GM12873 (cell line): ENCODE measurements around the gene HIPK4.

Source experiments
- TF ChIP-seq, protein P1 (sequence below): IDR thresholded peaks from 2 replicates; pipeline ENCODE4 v1.5.1; 2012; ENCODE audit warnings: low read depth, mild to moderate bottlenecking, moderate library complexity, low read length, control low read depth; ENCODE audit not compliant: insufficient read depth; ENCODE audit errors: missing control alignments

The HIPK4 gene

DNA sequence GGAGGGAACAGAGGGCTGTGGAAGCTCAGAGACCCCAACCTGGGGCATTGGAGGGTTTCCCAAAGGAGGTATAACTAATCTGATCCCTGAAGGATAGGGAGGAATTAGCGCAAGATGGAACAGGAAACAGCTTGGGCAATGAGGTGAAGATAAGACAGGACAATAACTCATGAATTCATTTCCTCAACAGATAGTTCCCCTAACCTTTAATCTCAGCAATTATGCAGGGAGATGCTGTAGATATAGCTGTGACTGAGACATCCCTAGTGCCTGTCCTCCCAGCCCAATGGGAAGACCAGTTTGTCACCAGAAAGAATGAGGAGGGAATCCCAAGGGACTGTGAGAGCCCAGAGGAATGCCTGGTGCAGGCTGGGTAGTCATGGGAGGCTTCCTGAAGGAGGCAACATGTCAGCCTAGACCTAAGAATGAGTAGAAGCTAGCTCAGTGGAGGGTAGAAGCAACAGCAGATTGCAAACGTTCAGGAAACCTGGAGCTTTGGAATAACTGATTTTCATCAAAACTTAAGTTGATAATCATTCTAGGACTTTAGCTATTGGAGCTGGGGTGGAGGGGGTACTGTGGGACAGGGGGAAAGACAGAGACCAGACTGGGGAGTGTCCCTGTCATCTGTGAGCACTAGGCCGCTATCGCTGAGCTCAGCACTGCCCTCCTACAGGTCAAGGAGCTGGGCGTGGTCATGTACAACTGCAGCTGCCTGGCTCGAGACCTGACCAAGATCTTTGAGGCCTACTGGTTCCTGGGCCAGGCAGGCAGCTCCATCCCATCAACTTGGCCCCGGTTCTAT lies 18.8 kb downstream of the HIPK4 start:
- TF ChIP-seq, protein P1, sequence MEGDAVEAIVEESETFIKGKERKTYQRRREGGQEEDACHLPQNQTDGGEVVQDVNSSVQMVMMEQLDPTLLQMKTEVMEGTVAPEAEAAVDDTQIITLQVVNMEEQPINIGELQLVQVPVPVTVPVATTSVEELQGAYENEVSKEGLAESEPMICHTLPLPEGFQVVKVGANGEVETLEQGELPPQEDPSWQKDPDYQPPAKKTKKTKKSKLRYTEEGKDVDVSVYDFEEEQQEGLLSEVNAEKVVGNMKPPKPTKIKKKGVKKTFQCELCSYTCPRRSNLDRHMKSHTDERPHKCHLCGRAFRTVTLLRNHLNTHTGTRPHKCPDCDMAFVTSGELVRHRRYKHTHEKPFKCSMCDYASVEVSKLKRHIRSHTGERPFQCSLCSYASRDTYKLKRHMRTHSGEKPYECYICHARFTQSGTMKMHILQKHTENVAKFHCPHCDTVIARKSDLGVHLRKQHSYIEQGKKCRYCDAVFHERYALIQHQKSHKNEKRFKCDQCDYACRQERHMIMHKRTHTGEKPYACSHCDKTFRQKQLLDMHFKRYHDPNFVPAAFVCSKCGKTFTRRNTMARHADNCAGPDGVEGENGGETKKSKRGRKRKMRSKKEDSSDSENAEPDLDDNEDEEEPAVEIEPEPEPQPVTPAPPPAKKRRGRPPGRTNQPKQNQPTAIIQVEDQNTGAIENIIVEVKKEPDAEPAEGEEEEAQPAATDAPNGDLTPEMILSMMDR: no peak

DNA sequence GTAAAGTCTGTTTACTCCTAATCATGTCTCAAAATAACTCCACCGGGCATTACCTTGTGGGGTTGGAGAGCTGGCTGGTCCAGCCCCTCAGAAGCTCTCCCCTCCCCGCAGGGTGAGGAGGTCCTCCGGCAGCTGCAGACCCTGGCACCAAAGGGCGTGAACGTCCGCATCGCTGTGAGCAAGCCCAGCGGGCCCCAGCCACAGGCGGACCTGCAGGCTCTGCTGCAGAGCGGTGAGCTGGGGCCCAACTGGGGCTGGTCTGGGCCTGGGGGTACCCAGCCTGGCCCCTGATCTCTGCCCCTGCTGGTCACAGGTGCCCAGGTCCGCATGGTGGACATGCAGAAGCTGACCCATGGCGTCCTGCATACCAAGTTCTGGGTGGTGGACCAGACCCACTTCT lies 20.2 kb downstream of the HIPK4 start:
- TF ChIP-seq, protein P1: no peak

- TF ChIP-seq, protein P1: no peak
These were observed 22.2 kb downstream of the HIPK4 start for GRCh38 chr19:40367577-40368434.

DNA sequence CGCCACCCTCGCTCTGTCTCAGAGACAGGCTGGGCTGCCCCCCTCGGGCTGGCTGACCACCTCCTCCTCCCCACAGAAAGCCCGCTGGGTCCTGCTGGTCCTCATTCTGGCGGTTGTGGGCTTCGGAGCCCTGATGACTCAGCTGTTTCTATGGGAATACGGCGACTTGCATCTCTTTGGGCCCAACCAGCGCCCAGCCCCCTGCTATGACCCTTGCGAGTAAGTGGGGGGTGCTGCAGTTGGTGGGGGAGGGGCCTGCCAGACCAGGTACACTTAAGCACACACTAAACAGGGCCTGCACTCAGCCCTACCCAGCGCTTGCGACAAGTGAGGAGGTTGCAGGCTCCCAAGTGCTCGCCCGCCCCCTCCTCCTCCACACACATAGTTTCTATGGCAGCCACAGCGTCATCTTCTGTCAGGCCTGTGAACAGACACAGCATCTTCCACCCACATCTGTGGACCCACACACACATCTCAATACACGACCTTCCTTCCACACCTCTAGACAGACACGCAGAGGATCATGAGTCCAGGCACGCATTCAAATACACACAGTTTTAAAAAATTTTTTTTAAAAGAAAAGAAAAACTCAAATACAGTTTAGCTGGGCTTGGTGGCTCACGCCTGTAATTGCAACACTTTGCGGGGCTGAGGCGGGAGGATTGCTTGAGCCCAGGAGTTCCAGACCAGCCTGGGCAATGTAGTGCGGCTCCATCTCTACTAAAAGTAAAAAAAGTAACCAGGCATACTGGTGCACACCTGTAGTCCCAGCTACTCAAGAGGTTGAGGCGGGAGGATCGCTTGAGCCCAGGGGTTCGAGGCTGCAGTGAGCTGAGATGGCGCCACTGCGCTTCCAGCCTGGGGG lies 23.1 kb downstream of the HIPK4 start:
- TF ChIP-seq, protein P1: no peak

DNA sequence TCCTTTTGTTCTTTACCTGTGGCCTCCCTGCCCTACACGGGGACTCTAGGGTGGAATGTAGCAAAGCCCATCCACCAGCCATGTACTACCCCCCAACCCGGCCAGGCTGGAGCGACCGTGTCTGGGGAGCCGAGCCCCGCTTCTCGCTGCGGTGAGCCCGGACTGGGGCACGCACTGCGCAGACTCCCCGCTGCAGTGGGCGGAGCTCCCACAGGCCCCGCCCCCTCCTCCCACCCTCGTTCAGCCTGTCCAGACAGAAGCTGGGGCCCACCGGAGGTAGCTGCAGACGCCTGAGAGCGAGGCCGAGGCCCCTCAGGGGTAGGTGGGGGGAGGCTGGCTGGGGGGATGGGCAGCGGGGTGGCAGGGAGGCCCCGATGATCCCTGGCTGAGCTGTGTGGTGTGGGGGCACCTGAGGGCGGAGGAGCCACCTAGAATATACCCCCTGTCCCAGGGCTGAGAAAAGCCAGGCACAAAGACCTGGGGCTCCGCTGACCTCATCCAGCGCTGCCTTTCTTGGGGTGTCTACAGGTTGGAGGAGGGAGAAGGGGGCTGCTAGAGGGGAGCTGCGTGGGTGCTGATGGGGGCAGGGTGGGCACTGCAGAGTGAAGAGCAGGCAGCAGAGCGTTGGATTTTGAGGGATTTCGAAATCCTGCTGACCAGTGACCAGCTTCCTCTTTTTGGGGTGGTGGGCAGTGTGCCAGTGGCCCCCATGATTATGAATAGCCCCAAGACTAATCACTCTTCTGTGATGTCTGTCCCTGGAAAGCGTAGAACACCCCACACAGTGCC lies 24.2 kb downstream of the HIPK4 start:
- TF ChIP-seq, protein P1: no peak

DNA sequence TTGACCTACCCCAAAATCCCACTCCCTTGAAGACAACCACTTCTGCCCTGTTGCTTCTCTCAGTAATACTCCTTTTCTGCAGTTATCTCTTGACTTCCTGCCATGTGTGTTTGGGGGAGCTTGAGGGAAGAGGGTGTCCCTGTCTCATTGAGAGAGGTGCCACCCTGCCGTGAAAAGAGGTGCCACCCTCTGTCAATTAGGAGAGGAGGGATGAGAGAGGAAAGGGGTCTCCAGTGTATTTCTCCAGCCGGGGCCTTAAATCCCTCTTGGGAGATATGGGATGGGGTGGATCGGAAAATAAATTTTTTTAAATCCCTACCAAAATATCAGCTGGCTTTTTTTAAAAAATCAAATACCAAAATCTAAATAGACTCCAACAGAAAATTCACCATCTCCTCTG lies 25.0 kb downstream of the HIPK4 start:
- TF ChIP-seq, protein P1: no peak
